Activated CD4-positive, CD25-positive, alpha-beta regulatory T cell treated with anti-CD3 and anti-CD28 coated beads, Interleukin-2, amount 50 U/mL, for 72 hours (primary cell): ENCODE results near the gene CKS1B.
"Not testable (repeated sequence)": the region's sequence is repeated elsewhere in the genome, so short reads cannot be mapped to it uniquely, and the experiment has no call there.

ENCODE experiments used
- DNase-seq: peaks from one replicate; pipeline ENCODE4 v3.0.0; 2021

CKS1B gene

GRCh38 chr1:154988058-154988954, 13.8 kb downstream of the CKS1B start:
- DNase-seq: no peak

- no peak for DNase-seq
Measured at GRCh38 chr1:154989195-154989860, 14.8 kb downstream of the CKS1B start.

GRCh38 chr1:154990276-154990675, 15.8 kb downstream of the CKS1B start:
- DNase-seq: no peak

GRCh38 chr1:154992721-154993571, 18.5 kb downstream of the CKS1B start:
- no peak for DNase-seq

GRCh38 chr1:154993572-154994268, 19.2 kb downstream of the CKS1B start, which contains the start of gene LENEP:
Gene LENEP (plus strand): TSS chr1:154993586. CDS start chr1:154993608, 22 bp downstream.
- no peak for DNase-seq

GRCh38 chr1:154994269-154994587, 19.7 kb downstream of the CKS1B start:
- DNase-seq: no peak

- no peak for DNase-seq
Measured at GRCh38 chr1:154994591-154994990, 20.1 kb downstream of the CKS1B start.

- not testable (repeated sequence) for DNase-seq
Measured at GRCh38 chr1:154995301-154995983, 21.0 kb downstream of the CKS1B start.

GRCh38 chr1:154996966-154997701, 22.7 kb downstream of the CKS1B start:
- no peak for DNase-seq

GRCh38 chr1:154998201-154998780, 23.8 kb downstream of the CKS1B start:
- no peak for DNase-seq

GRCh38 chr1:154998818-154999570, 24.5 kb downstream of the CKS1B start:
- DNase-seq: peak; percentile 74

GRCh38 chr1:154999571-155000410, 25.3 kb downstream of the CKS1B start:
- no peak for DNase-seq

- no peak for DNase-seq
Measured at GRCh38 chr1:155000411-155000725, 25.9 kb downstream of the CKS1B start.

- peak; percentile 81 for DNase-seq
Measured at GRCh38 chr1:155000726-155001424, 26.4 kb downstream of the CKS1B start.

- no peak for DNase-seq
Measured at GRCh38 chr1:155001425-155001674, 26.9 kb downstream of the CKS1B start.

- DNase-seq: peak; percentile 98
Measured at GRCh38 chr1:155001675-155002463, 27.4 kb downstream of the CKS1B start.

GRCh38 chr1:155002464-155003226, 28.2 kb downstream of the CKS1B start, which contains the start of gene ZBTB7B:
Gene ZBTB7B (plus strand): TSS chr1:155002802. CDS start chr1:155014661, 11,859 bp downstream.
- no peak for DNase-seq
